ENCODE results near the gene FAM171A2.
A peak's percentile ranks its signal among the peaks of the same experiment; 100 is the strongest.
"Not testable (repeated sequence)": the region's sequence is repeated elsewhere in the genome, so short reads cannot be mapped to it uniquely, and the experiment has no call there.

FAM171A2 gene

GRCh38 chr17:44344939-44345453 is 18.7 kb downstream of the FAM171A2 start, which contains the start of gene GRN:
GRN (plus strand) TSS chr17:44345302; CDS start chr17:44349165, 3,863 bp downstream.
- peak within 1 kb of the TSS; percentile 81 to 96 for H3K4me3 ChIP-seq (ENCODE audit: low read length in 2 of 2)
- H3K4me1 ChIP-seq (ENCODE audit: control insufficient read depth, insufficient read depth, low read length) = peaks cover 18% of the 10 kb centered on the region
- H3K9me3 ChIP-seq (ENCODE audit: control insufficient read depth in 2 of 2, low read length in 2 of 2) = no peaks in the 10 kb centered on the region
- H3K27me3 ChIP-seq (ENCODE audit: control insufficient read depth in 1 of 2, insufficient read depth in 2 of 2, low read length in 2 of 2) = no peaks in the 10 kb centered on the region
- peak within 1 kb of the TSS; percentile 75 to 87 for H3K9ac ChIP-seq (ENCODE audit: low read length in 2 of 2)
- H3K27ac ChIP-seq (ENCODE audit: low read length) = peak within 1 kb of the TSS; percentile 85
- H3K36me3 ChIP-seq (ENCODE audit: control insufficient read depth in 2 of 2, insufficient read depth in 2 of 2, low read length in 2 of 2) = peaks cover 0 to 3% of the 10 kb centered on the region in 2 donors

GRCh38 chr17:44343510-44344209 is 20.0 kb downstream of the FAM171A2 start:
- Histone ChIP-seq H3K9me3 (ENCODE audit: control insufficient read depth in 2 of 2, low read length in 2 of 2) (no peaks in the 10 kb centered on the region), H3K4me3 (ENCODE audit: low read length in 2 of 2) (peak overlapping the region in 1 of 2 donors; percentile 96), H3K9ac (ENCODE audit: low read length in 2 of 2) (no peak overlapping the region), H3K4me1 (ENCODE audit: control insufficient read depth, insufficient read depth, low read length) (peaks cover 18% of the 10 kb centered on the region), H3K27ac (ENCODE audit: low read length) (peak overlapping the region; percentile 18), H3K36me3 (ENCODE audit: control insufficient read depth in 2 of 2, insufficient read depth in 2 of 2, low read length in 2 of 2) (no peaks in the 10 kb centered on the region), H3K27me3 (ENCODE audit: control insufficient read depth in 1 of 2, insufficient read depth in 2 of 2, low read length in 2 of 2) (no peaks in the 10 kb centered on the region)

- H3K4me3 ChIP-seq (ENCODE audit: low read length in 2 of 2); H3K4me1 ChIP-seq (ENCODE audit: control insufficient read depth, insufficient read depth, low read length); H3K27ac ChIP-seq (ENCODE audit: low read length); H3K9ac ChIP-seq (ENCODE audit: low read length in 2 of 2); H3K27me3 ChIP-seq (ENCODE audit: control insufficient read depth in 1 of 2, insufficient read depth in 2 of 2, low read length in 2 of 2); H3K9me3 ChIP-seq (ENCODE audit: control insufficient read depth in 2 of 2, low read length in 2 of 2); H3K36me3 ChIP-seq (ENCODE audit: control insufficient read depth in 2 of 2, insufficient read depth in 2 of 2, low read length in 2 of 2): not testable (repeated sequence)
These were observed 23.1 kb downstream of the FAM171A2 start for GRCh38 chr17:44340553-44340952.

GRCh38 chr17:44338702-44339101 is 25.0 kb downstream of the FAM171A2 start:
- Histone ChIP-seq H3K9me3 (ENCODE audit: control insufficient read depth in 2 of 2, low read length in 2 of 2) (no peaks in the 10 kb centered on the region), H3K27me3 (ENCODE audit: control insufficient read depth in 1 of 2, insufficient read depth in 2 of 2, low read length in 2 of 2) (no peaks in the 10 kb centered on the region), H3K9ac (ENCODE audit: low read length in 2 of 2) (no peak overlapping the region), H3K4me1 (ENCODE audit: control insufficient read depth, insufficient read depth, low read length) (no peaks in the 10 kb centered on the region), H3K4me3 (ENCODE audit: low read length in 2 of 2) (no peak overlapping the region), H3K27ac (ENCODE audit: low read length) (no peak overlapping the region), H3K36me3 (ENCODE audit: control insufficient read depth in 2 of 2, insufficient read depth in 2 of 2, low read length in 2 of 2) (no peaks in the 10 kb centered on the region)

GRCh38 chr17:44335968-44336367 is 27.7 kb downstream of the FAM171A2 start:
- no peaks in the 10 kb centered on the region for H3K9me3 ChIP-seq (ENCODE audit: control insufficient read depth in 2 of 2, low read length in 2 of 2)
- no peaks in the 10 kb centered on the region for H3K36me3 ChIP-seq (ENCODE audit: control insufficient read depth in 2 of 2, insufficient read depth in 2 of 2, low read length in 2 of 2)
- no peak overlapping the region for H3K9ac ChIP-seq (ENCODE audit: low read length in 2 of 2)
- no peaks in the 10 kb centered on the region for H3K27me3 ChIP-seq (ENCODE audit: control insufficient read depth in 1 of 2, insufficient read depth in 2 of 2, low read length in 2 of 2)
- peaks cover 6% of the 10 kb centered on the region for H3K4me1 ChIP-seq (ENCODE audit: control insufficient read depth, insufficient read depth, low read length)
- H3K4me3 ChIP-seq (ENCODE audit: low read length in 2 of 2) = no peak overlapping the region
- H3K27ac ChIP-seq (ENCODE audit: low read length) = no peak overlapping the region

- no peak overlapping the region for H3K27ac ChIP-seq (ENCODE audit: low read length)
- H3K4me3 ChIP-seq (ENCODE audit: low read length in 2 of 2) = no peak overlapping the region
- H3K9me3 ChIP-seq (ENCODE audit: control insufficient read depth in 2 of 2, low read length in 2 of 2) = no peaks in the 10 kb centered on the region
- H3K4me1 ChIP-seq (ENCODE audit: control insufficient read depth, insufficient read depth, low read length) = peaks cover 6% of the 10 kb centered on the region
- H3K27me3 ChIP-seq (ENCODE audit: control insufficient read depth in 1 of 2, insufficient read depth in 2 of 2, low read length in 2 of 2) = no peaks in the 10 kb centered on the region
- H3K36me3 ChIP-seq (ENCODE audit: control insufficient read depth in 2 of 2, insufficient read depth in 2 of 2, low read length in 2 of 2) = no peaks in the 10 kb centered on the region
- H3K9ac ChIP-seq (ENCODE audit: low read length in 2 of 2) = no peak overlapping the region
These were observed 28.1 kb downstream of the FAM171A2 start for GRCh38 chr17:44335564-44335963.

- H3K9ac ChIP-seq (ENCODE audit: low read length in 2 of 2) = no peak overlapping the region
- H3K36me3 ChIP-seq (ENCODE audit: control insufficient read depth in 2 of 2, insufficient read depth in 2 of 2, low read length in 2 of 2) = no peaks in the 10 kb centered on the region
- H3K4me3 ChIP-seq (ENCODE audit: low read length in 2 of 2) = no peak overlapping the region
- no peaks in the 10 kb centered on the region for H3K27me3 ChIP-seq (ENCODE audit: control insufficient read depth in 1 of 2, insufficient read depth in 2 of 2, low read length in 2 of 2)
- peaks cover 6% of the 10 kb centered on the region for H3K4me1 ChIP-seq (ENCODE audit: control insufficient read depth, insufficient read depth, low read length)
- no peak overlapping the region for H3K27ac ChIP-seq (ENCODE audit: low read length)
- no peaks in the 10 kb centered on the region for H3K9me3 ChIP-seq (ENCODE audit: control insufficient read depth in 2 of 2, low read length in 2 of 2)
These were observed 28.9 kb downstream of the FAM171A2 start for GRCh38 chr17:44334727-44335126.

- Histone ChIP-seq H3K4me3 (ENCODE audit: low read length in 2 of 2) (no peak overlapping the region), H3K27ac (ENCODE audit: low read length) (no peak overlapping the region), H3K9ac (ENCODE audit: low read length in 2 of 2) (no peak overlapping the region), H3K4me1 (ENCODE audit: control insufficient read depth, insufficient read depth, low read length) (peaks cover 6% of the 10 kb centered on the region), H3K36me3 (ENCODE audit: control insufficient read depth in 2 of 2, insufficient read depth in 2 of 2, low read length in 2 of 2) (no peaks in the 10 kb centered on the region), H3K9me3 (ENCODE audit: control insufficient read depth in 2 of 2, low read length in 2 of 2) (no peaks in the 10 kb centered on the region), H3K27me3 (ENCODE audit: control insufficient read depth in 1 of 2, insufficient read depth in 2 of 2, low read length in 2 of 2) (no peaks in the 10 kb centered on the region)
These were observed 29.3 kb downstream of the FAM171A2 start for GRCh38 chr17:44334315-44334714.

GRCh38 chr17:44333371-44333770 is 30.3 kb downstream of the FAM171A2 start:
- H3K27ac ChIP-seq (ENCODE audit: low read length) = no peak overlapping the region
- H3K9me3 ChIP-seq (ENCODE audit: control insufficient read depth in 2 of 2, low read length in 2 of 2) = no peaks in the 10 kb centered on the region
- H3K4me1 ChIP-seq (ENCODE audit: control insufficient read depth, insufficient read depth, low read length) = peaks cover 6% of the 10 kb centered on the region
- H3K27me3 ChIP-seq (ENCODE audit: control insufficient read depth in 1 of 2, insufficient read depth in 2 of 2, low read length in 2 of 2) = no peaks in the 10 kb centered on the region
- H3K4me3 ChIP-seq (ENCODE audit: low read length in 2 of 2) = no peak overlapping the region
- no peaks in the 10 kb centered on the region for H3K36me3 ChIP-seq (ENCODE audit: control insufficient read depth in 2 of 2, insufficient read depth in 2 of 2, low read length in 2 of 2)
- no peak overlapping the region for H3K9ac ChIP-seq (ENCODE audit: low read length in 2 of 2)

- Histone ChIP-seq H3K9me3 (ENCODE audit: control insufficient read depth in 2 of 2, low read length in 2 of 2) (no peaks in the 10 kb centered on the region), H3K9ac (ENCODE audit: low read length in 2 of 2) (peak overlapping the region in 1 of 2 donors; percentile 5), H3K27ac (ENCODE audit: low read length) (peak overlapping the region; percentile 6), H3K4me1 (ENCODE audit: control insufficient read depth, insufficient read depth, low read length) (peaks cover 7% of the 10 kb centered on the region), H3K36me3 (ENCODE audit: control insufficient read depth in 2 of 2, insufficient read depth in 2 of 2, low read length in 2 of 2) (no peaks in the 10 kb centered on the region), H3K27me3 (ENCODE audit: control insufficient read depth in 1 of 2, insufficient read depth in 2 of 2, low read length in 2 of 2) (no peaks in the 10 kb centered on the region), H3K4me3 (ENCODE audit: low read length in 2 of 2) (no peak overlapping the region)
These were observed 32.3 kb downstream of the FAM171A2 start for GRCh38 chr17:44331249-44331760.

- H3K4me1 ChIP-seq (ENCODE audit: control insufficient read depth, insufficient read depth, low read length) = peaks cover 14% of the 10 kb centered on the region
- H3K4me3 ChIP-seq (ENCODE audit: low read length in 2 of 2); H3K27me3 ChIP-seq (ENCODE audit: control insufficient read depth in 1 of 2, insufficient read depth in 2 of 2, low read length in 2 of 2); H3K9me3 ChIP-seq (ENCODE audit: control insufficient read depth in 2 of 2, low read length in 2 of 2); H3K9ac ChIP-seq (ENCODE audit: low read length in 2 of 2); H3K36me3 ChIP-seq (ENCODE audit: control insufficient read depth in 2 of 2, insufficient read depth in 2 of 2, low read length in 2 of 2); H3K27ac ChIP-seq (ENCODE audit: low read length): not testable (repeated sequence)
These were observed 33.4 kb downstream of the FAM171A2 start for GRCh38 chr17:44330263-44330662.

All from stomach smooth muscle (tissue), 2 donors.